ENCODE data around the gene MOK. TPM values are rescaled to one million over a fixed set of nuclear protein-coding genes. Genes with fewer than 3 reads are reported as not detected.

Gene MOK
- total RNA-seq, 1 experiment from 2014 or later = 2.0 TPM

- no peak for TF ChIP-seq CDX4 (CRISPR knock-in tag; IDR thresholded peaks at IDR 0.05; ENCODE audit: borderline replicate concordance)
- TF ChIP-seq ZNF423 (CRISPR knock-in tag; IDR thresholded peaks at IDR 0.05) = no peak
- TF ChIP-seq TEAD4 (CRISPR knock-in tag; IDR thresholded peaks at IDR 0.05) = no peak
- no peak for TF ChIP-seq ZNF121 (CRISPR knock-in tag; IDR thresholded peaks at IDR 0.05)
- TF ChIP-seq NR1H2 (CRISPR knock-in tag; IDR thresholded peaks at IDR 0.05) = no peak
- no peak for TF ChIP-seq ZMAT4 (CRISPR knock-in tag; IDR thresholded peaks at IDR 0.05)
- TF ChIP-seq SOX15 (CRISPR knock-in tag; IDR thresholded peaks at IDR 0.05) = no peak
- no peak for TF ChIP-seq JUN (CRISPR knock-in tag; IDR thresholded peaks at IDR 0.05)
- no peak for TF ChIP-seq SP1 (CRISPR knock-in tag; conservative IDR thresholded peaks at IDR 0.05)
- no peak for TF ChIP-seq ESRRA (CRISPR knock-in tag; IDR thresholded peaks at IDR 0.05; ENCODE audit: borderline replicate concordance)
- no peak for TF ChIP-seq JAZF1 (CRISPR knock-in tag; IDR thresholded peaks at IDR 0.05)
- TF ChIP-seq ZSCAN18 (CRISPR knock-in tag; IDR thresholded peaks at IDR 0.05) = no peak
- no peak for TF ChIP-seq USF1 (CRISPR knock-in tag; IDR thresholded peaks at IDR 0.05)
- TF ChIP-seq NR3C1 (CRISPR knock-in tag; conservative IDR thresholded peaks at IDR 0.05; ENCODE audit: low read depth) = no peak
- TF ChIP-seq MAX (CRISPR knock-in tag; IDR thresholded peaks at IDR 0.05) = no peak
- Mint-ChIP-seq H3K4me1 (no peaks in the 10 kb centered on the region; the same call in 1 of the 2 replicates), H3K27me3 (ENCODE audit: low read depth) (no peaks in the 10 kb centered on the region), H3K4me3 (no peak overlapping the region), H3K9me3 (no peaks in the 10 kb centered on the region), H3K36me3 (peaks cover 28% of the 10 kb centered on the region), H3K27ac (peak overlapping the region; percentile 41)
- ATAC-seq = peak; percentile 67
- POLR2A ChIA-PET = no interaction called here
- CTCF ChIA-PET = interaction anchor here (0.5 to 0.7 kb wide), 2 partner anchors 29 to 42 kb away, joined by 3 to 4 read pairs; no protein-coding TSS in a partner anchor
- DNase-seq (ENCODE audit: low spot score) = no peak
These were observed 33.8 kb upstream of the MOK start for GRCh38 chr14:102338724-102339123.

- CTCF ChIA-PET = interaction anchor here (0.9 kb wide), 1 partner anchor 21 kb away, joined by 3 read pairs; no protein-coding TSS in a partner anchor
- Mint-ChIP-seq H3K27ac (no peak overlapping the region), H3K36me3 (peaks cover 35% of the 10 kb centered on the region), H3K4me1 (no peaks in the 10 kb centered on the region; the same call in 1 of the 2 replicates), H3K9me3 (no peaks in the 10 kb centered on the region), H3K27me3 (ENCODE audit: low read depth) (no peaks in the 10 kb centered on the region), H3K4me3 (no peak overlapping the region)
- no peak for DNase-seq (ENCODE audit: low spot score)
- POLR2A ChIA-PET = interaction anchor here (0.8 kb wide), 1 partner anchor 152 kb away, joined by 3 read pairs; no protein-coding TSS in a partner anchor
- no peak for ATAC-seq
- TF ChIP-seq FOXP4 (CRISPR knock-in tag; IDR thresholded peaks at IDR 0.05) (no peak), GTF2I (CRISPR knock-in tag; conservative IDR thresholded peaks at IDR 0.05) (no peak), CREB1 (CRISPR knock-in tag; IDR thresholded peaks at IDR 0.05) (no peak), ZNF317 (CRISPR knock-in tag; IDR thresholded peaks at IDR 0.05; ENCODE audit: borderline replicate concordance, low read depth) (no peak), E2F4 (CRISPR knock-in tag; IDR thresholded peaks at IDR 0.05; ENCODE audit: borderline replicate concordance, low read depth) (no peak), OVOL2 (CRISPR knock-in tag; IDR thresholded peaks at IDR 0.05; ENCODE audit: borderline replicate concordance) (no peak), SMAD4 (CRISPR knock-in tag; IDR thresholded peaks at IDR 0.05) (no peak), ZSCAN18 (CRISPR knock-in tag; IDR thresholded peaks at IDR 0.05) (no peak), ZNF396 (CRISPR knock-in tag; IDR thresholded peaks at IDR 0.05; ENCODE audit: borderline replicate concordance) (no peak), ATF1 (CRISPR knock-in tag; IDR thresholded peaks at IDR 0.05) (no peak), TP53 (CRISPR knock-in tag; IDR thresholded peaks at IDR 0.05) (no peak), USF2 (CRISPR knock-in tag; IDR thresholded peaks at IDR 0.05) (no peak), FOXJ3 (CRISPR knock-in tag; IDR thresholded peaks at IDR 0.05; ENCODE audit: borderline replicate concordance) (no peak)
These were observed 30.2 kb upstream of the MOK start for GRCh38 chr14:102335163-102335562.

Data from WTC11 (cell line).